ENCODE results near the gene TDRD9.

The TDRD9 gene

DNA sequence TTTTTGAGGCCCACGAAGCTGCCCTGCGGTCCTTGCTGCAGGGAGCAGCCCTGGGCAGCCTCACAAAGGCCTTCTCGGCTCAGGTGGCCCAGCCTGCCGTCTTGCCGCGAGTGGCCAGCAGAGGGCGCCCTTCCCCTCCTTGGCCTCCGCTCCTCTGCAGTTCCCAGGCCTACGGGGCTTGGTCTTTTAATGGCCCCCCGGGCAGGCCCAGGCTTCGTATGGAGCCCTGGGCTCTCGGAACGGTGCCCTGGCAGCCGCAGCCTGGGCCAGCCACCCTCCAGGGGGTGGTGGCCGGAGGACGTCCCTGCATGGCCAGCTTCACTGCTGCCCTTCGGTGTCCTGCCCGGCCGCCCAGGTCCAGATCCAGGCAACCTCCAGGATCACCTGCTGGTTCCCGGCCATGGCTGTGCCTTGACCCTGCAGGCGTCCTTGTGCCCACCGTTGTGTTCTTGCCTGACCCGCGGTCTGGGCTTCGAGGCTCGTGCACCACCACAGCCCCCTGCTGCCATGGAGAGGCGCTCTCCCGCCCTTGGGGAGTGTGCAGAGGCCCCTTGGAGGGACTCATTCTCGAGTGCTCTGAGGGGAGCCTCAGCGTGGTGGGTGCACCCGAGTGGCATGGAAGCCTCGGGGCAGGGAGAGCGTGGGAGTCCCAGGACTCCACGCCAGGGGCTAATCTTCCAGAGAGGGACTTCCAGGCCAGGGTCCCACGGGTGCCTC is 166.6 kb downstream of the TDRD9 start:
- peak; percentile 49 to 56 for ATAC-seq

DNA sequence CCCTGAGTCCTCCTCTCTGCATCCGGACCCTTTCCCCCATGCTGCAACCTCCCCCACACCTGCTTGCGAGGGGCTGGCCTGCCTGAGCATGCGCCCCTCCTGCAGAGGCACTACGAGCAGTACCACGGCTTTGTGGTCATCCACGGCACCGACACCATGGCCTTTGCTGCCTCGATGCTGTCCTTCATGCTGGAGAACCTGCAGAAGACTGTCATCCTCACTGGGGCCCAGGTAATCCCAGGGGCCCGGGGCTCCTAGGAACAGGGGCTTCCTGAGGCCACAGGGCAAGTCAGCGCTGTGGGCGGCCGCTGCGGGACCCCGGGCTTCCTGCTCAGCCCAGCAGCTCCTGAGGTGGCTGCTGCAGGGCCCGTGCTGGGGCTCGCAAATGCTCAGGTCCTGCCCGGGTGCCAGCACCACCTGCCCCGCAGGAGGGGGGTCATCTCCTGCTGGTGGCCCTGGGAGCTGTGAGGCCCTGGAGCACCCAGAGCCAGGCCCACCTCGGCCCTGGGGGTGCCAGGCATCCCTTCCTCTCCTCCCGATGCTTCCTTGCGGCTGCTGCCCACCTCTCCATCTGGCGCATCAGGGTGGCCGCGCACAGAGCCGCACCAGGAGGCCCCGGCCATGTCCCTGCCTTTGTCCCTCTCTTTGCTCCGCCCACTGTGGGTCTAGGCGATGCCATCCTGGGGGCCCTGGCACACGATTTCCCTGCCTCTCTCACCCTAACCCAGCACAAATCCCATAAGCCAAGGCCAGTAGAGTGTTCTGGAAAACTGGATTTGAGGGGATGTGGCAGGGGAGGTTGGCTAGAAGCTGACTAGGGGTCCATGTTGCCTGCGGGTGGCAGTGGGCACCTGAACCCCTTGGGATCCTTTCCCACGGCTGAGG is 167.4 kb downstream of the TDRD9 start:
- ATAC-seq: no peak

DNA sequence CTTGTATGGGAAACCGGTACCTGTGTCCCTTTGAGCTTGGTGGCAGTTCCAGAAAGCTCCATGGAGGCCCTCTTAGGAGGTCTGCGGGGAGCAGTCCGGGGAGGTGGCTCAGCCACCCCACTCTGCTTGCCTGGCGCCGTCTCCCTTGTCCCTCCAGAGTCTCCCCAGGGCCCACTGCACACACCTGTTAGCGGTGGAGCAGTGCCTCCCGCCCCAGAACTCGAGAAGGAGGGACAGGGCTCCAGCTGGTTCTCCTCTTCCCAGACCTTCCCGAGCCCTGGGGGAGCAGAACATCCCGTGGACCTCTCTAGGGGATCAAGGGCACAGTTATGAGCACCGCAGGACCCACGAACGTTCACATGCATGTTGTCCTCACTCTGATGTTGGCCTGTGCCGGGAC is 168.1 kb downstream of the TDRD9 start:
- no peak for ATAC-seq

DNA sequence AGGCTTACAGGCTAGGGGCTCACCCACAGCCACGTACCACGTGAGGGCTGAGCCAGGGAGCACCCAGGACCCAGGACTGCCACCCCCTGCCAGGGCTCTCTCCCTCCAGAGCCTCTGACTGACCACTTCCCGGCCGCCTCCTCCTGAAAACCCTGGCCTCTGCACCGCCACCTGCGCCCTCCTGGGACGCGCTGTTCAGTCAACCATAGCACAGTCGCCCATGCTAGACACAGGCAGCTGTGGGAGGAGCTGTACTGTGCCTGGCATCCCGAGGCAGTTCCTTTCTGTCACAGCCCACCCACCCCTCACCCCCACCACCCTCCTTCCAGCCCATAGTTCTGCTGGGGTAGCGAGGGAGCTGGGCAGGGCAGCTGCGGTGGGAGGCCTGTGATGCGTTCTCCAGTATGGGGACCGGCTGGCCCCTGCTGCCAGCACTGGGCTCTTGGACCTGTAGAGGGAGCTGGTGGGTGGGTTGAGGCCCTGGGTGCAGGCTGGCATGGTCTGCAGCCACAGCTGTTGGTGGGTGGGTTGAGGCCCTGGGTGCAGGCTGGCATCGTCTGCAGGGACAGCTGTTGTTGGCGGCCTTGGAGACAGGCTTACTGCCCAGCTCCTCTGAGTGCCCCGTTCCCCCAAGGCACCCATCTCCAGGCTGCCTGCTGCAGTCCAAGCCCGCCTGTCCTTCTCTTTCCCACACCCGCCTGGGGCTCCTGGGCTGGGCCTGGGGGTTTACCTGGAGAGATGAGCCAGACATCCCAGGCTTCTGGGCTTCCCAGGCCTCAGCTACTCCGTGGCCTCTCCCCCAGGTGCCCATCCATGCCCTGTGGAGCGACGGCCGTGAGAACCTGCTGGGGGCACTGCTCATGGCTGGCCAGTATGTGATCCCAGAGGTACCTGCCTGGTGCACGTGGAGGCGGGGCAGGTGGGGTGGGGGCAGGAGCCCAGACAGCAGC is 168.8 kb downstream of the TDRD9 start:
- ATAC-seq: no peak

DNA sequence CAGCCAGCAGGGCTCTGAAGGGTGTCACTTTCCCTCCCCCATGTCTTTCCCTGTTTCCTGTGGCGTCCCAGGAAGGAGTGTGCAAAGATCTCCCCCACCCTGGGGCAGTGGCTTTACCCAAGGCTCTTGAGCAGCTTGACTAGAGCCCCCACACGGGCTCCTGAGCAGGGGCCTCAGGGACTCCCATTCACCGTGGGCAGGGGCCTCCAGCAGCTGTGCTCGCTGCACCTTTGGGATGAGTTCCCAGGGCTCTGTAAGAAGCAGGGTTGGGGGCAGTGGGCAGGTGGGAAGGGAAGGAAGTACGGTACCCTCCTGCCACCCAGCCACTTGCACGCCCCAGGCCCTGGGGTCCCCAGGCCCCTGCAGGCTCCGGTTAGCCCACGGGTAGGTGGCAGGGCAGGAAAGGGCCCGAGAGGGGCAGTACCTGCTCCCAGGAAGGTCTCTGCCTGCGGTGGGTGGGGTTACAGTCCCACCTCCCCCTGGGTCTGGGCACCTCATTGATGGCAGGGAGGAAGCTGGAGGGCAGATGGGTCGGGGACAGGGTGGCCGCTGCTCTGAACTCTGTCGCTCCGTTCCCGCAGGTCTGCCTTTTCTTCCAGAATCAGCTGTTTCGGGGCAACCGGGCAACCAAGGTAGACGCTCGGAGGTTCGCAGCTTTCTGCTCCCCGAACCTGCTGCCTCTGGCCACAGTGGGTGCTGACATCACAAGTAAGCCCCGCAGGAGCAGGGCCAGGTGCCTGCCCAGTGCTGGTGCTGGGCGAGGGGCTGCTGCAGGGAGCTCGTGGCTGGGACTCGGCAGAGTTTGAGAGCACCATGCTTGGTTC is 170.2 kb downstream of the TDRD9 start:
- no peak for ATAC-seq

DNA sequence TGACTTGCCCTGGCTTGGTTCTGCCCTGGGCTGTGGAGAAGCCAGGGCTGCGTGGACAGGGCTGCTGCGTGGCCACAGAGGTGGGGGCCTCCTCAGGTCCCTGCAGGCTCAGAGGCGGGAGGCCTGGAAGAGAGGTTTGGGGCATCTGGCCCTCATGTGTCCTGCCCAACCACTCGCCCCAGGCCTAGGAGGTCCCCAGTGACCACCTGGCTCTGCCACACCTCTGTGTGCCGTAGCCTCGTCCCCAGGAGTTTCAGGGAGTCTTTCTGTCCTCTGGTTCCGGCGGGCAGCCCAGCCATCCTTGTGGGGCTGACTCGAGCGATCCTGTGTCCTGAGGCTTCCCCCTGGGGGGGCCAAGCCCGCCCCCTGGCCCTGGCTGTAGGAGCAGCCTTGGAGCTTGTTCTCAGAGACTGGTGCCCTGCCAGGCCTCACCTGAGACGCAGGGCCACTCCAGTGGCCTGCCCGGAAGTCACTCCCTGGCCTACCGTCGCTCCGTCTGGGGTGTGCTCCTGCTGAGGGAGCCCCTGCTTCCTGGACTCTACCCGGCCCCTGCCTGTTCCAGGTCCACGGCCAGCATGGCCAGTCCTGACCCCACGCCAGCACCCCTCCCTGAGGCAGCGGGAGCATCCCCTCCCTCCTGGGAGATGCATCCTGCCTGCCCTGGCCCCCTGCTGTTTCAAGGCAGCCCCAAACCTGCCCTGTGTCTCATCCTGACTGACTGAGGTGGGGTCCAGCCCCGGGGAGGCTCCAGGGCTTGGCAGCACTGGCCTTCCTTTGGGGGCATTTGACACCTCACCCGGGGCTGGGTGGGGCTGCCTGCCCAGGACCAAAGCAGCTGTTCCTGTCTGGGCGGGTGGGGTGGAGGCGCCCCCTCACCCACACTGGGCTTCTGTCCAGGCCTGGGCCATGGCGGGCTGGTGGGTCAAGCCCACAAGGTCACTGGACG is 171.1 kb downstream of the TDRD9 start:
- ATAC-seq: no peak

DNA sequence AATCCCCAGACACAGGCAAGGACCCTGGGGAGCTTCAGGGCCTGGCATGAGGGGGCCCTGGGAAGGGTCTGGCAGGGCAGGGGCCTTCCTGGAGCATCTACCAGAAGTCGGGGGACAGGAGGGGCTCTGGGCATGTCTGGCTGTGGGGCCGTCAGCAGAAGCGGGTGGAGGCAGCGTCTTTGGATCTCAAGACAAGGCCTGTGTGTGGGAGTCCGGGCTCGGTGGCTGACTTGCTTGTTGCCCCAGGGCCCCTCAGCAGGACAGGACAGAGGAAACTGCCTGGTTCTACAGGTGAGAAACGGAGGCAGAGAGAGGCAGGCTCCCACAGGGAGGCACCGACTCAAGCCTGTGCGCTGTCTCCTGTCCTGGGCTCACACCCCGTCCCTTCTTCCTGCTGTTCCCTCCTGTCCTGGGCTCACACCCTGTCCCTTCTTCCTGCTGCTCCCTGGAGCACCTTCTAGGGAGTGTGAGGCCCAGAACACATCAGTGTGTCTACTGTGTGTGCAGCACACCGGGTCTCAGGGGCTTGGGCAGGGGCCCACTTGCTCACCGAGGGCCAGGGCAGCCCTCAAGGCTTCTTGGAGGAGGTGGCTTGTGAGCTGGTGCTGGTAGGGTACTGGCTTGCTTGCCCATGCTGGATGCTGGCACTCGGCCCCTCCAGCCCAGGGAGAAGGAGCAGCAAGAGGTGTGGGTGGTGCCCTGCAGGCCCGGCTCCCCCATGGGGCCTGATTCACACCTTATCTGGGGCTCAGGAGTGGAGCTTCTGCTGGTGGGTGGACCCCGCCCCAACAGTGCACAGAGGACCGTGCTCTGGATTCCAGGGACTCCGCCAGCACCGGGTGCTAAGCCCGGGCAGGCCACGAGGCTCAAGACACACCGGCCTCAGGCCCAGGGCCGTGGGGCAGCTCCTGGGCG is 172.2 kb downstream of the TDRD9 start:
- ATAC-seq: no peak

DNA sequence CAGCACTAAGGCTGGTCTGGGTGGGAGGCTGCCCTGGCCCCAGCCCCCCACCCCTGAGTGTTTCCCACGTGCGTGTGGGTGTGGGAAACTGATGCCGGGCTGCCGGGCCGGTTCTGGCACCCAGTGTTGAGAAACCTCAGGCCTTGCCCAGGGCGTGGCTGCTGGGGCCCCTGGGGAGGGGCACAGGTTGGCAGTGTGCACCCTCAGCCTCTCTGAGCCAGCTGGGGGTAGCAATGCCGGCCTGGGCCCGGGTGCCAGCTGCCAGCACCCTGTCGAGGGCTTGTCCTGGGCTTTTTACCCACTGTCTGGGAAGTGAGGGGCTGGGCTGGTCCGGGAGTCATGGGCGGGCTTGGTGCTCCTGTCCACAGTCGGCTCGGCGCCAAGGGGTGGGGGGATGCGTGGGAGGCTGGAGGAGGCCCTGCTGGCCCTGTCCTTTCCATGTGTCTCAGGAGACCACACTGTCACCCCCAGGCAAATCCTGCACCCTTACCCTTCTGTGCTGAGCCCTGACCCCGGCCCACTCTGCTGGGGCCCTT is 172.9 kb downstream of the TDRD9 start:
- no peak for ATAC-seq

DNA sequence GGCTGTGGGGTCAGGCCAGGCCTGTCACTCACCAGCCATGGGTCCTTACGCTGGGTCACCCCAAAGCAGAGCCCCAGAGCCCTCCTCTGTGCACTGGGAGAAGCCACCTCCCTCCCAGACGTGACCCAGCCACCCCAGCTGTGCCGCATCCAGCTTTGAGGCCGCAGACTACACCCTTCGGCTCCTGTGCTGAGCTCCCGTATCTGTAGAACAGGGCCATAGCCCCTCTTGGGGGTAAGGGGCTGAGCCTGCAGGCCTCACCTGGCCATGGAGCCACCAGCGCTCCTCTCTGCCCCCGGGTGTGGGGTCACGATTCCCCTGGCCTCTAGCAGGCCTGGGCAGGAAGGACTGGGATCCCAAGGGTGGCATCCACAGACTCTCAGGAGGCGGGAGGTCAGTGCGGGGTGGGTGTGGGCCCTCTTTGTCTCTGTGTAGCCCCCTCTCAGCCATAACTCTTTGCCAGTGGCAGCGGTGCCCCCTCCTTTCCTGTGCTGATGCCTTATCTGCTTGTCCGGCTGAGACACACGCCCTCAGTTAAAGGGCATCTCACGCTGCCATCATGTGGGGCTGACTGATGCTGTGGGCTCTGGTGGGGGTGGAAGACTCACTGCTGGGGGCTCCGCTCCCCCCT is 173.5 kb downstream of the TDRD9 start:
- ATAC-seq: no peak

All from activated CD4-positive, CD25-positive, alpha-beta regulatory T cell treated with anti-CD3 and anti-CD28 coated beads, Interleukin-2, amount 50 U/mL, for 24 hours (primary cell).